IPS-NIHi11 (cell line): ENCODE data around the gene CLPTM1.
"Not testable (repeated sequence)": the region's sequence is repeated elsewhere in the genome, so short reads cannot be mapped to it uniquely, and the experiment has no call there.

Experiments used
- DNase-seq: peaks from one replicate; pipeline ENCODE4 v3.0.0; 2012; ENCODE audit warnings: mixed read lengths, low spot score

CLPTM1 gene

GRCh38 chr19:44954649-44955504 is at the start of gene CLPTM1:
CLPTM1 (plus strand) TSS chr19:44955380; CDS start chr19:44955396, 16 bp downstream.
- DNase-seq = peak; percentile 99

- peak; percentile 66 for DNase-seq
Observed at GRCh38 chr19:44905437-44906160, 49.6 kb upstream of the CLPTM1 start, which contains the start of gene APOE. APOE (plus strand) TSS chr19:44905796; CDS start chr19:44906625, 829 bp downstream.

GRCh38 chr19:44907613-44908012 is 47.6 kb upstream of the CLPTM1 start:
- no peak for DNase-seq

- DNase-seq = no peak
Observed at GRCh38 chr19:44908074-44908835, 46.9 kb upstream of the CLPTM1 start.

- no peak for DNase-seq
Observed at GRCh38 chr19:44908836-44909261, 46.3 kb upstream of the CLPTM1 start.

- DNase-seq = no peak
Observed at GRCh38 chr19:44909775-44910174, 45.4 kb upstream of the CLPTM1 start.

- not testable (repeated sequence) for DNase-seq
Observed at GRCh38 chr19:44911896-44912295, 43.3 kb upstream of the CLPTM1 start.

- no peak for DNase-seq
Observed at GRCh38 chr19:44912854-44913253, 42.3 kb upstream of the CLPTM1 start.

- DNase-seq = not testable (repeated sequence)
Observed at GRCh38 chr19:44913512-44914432, 41.4 kb upstream of the CLPTM1 start.

GRCh38 chr19:44914433-44915206 is 40.6 kb upstream of the CLPTM1 start, which contains the start of gene APOC1:
APOC1 (plus strand) TSS chr19:44914608; CDS start chr19:44914892, 284 bp downstream.
- peak; percentile 89 for DNase-seq

- no peak for DNase-seq
Observed at GRCh38 chr19:44924243-44924725, 30.9 kb upstream of the CLPTM1 start.

GRCh38 chr19:44925114-44925891 is 29.9 kb upstream of the CLPTM1 start:
- DNase-seq = no peak

GRCh38 chr19:44926245-44927077 is 28.7 kb upstream of the CLPTM1 start:
- not testable (repeated sequence) for DNase-seq

- no peak for DNase-seq
Observed at GRCh38 chr19:44927746-44928145, 27.4 kb upstream of the CLPTM1 start.

GRCh38 chr19:44930088-44930487 is 25.1 kb upstream of the CLPTM1 start:
- no peak for DNase-seq

GRCh38 chr19:44931541-44931940 is 23.6 kb upstream of the CLPTM1 start:
- no peak for DNase-seq

GRCh38 chr19:44939668-44940067 is 15.5 kb upstream of the CLPTM1 start:
- DNase-seq = no peak

- DNase-seq = no peak
Observed at GRCh38 chr19:44942067-44942571, 13.1 kb upstream of the CLPTM1 start, which contains the start of gene APOC4. APOC4 (plus strand) TSS chr19:44942237; CDS start chr19:44942278, 41 bp downstream.
